Activated CD8-positive, alpha-beta memory T cell treated with anti-CD3 and anti-CD28 coated beads, Interleukin-2, amount 50 U/mL, for 4 hours (primary cell): Measurements from ENCODE around the gene CCDC134.

ENCODE experiments used
- DNase-seq: peaks from one replicate; pipeline ENCODE4 v3.0.0-alpha.2; 2020

CCDC134 gene

DNA sequence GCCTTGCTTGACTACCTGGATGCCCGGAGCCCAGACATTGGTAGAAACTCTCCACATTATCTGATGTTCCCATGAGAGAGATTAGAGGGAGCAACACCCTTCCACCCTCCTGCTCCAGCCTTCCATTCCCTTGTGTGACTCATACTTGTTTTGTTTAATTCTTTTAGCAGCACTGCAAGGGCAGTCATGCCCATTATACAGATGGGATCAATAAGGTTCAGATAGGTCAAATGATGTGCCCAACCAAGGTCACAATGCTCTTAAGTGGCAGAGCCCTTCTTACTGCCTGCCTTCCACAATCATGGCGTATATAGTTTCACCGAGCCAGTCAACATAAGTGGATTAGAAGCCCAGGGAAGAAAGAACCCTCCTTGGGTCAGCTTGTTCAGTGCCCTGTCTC, 6.6 kb upstream of the CCDC134 start:
- DNase-seq = no peak

DNA sequence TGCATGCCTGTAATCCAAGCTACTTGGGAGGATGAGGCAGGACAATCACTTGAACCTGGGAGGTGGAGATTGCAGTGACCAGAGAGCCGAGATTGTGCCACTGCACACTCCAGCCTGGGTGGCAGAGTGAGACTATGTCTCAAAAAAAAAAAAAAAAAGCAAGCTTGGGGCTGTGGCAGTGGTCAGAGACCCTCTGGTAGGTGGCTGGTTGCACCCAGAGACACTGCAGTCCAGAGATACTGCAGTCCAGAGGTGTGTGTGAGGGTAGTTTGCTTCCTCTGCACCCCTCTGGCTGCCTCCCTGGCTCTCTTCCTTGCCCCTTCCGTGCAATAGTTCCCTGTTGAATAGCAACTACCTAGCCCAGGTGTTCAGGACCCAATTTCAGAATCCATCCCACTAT, 1.7 kb upstream of the CCDC134 start:
- DNase-seq = no peak

DNA sequence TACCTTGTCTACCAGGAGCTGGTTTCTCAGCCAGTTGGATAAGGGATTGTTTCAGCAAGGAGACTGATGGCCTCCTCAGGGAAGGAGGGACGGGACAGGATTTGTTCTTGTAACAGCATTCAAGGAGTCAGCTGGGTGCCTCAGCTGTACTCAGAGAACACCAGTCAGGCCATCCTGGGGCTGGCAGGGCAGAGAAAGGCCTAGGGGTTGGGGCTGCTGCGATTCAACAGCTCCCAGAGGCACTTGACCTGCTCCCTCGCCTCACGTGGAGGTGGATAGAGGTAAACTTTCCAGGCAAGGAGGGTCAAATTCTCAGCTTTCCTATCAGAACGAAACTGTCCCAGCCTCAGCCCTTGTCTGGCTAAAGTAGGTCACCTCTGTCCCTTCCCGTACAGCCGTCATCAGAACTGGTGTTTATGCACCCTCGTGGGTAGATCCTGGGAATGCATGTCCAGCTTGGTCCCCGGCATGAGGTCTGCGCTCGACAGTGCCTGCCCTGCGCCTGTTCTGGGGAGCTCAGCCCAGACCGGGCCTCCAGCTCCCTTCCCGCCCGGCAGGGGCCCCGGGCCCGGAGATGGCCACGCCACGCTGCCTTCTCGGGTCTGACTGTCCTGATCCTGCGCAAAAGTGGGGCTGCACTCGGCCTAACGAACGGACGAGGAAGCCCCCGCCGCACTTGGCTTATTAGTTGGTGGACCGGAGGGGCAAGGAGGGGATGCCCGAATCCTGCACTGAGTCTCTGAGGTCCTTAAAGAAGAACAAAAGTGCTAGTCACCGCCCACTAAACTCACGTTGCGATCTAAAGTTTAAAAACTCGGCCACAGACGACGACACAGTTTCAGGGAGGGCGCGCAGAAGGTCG, 762 bp upstream of the CCDC134 start:
- DNase-seq = no peak

DNA sequence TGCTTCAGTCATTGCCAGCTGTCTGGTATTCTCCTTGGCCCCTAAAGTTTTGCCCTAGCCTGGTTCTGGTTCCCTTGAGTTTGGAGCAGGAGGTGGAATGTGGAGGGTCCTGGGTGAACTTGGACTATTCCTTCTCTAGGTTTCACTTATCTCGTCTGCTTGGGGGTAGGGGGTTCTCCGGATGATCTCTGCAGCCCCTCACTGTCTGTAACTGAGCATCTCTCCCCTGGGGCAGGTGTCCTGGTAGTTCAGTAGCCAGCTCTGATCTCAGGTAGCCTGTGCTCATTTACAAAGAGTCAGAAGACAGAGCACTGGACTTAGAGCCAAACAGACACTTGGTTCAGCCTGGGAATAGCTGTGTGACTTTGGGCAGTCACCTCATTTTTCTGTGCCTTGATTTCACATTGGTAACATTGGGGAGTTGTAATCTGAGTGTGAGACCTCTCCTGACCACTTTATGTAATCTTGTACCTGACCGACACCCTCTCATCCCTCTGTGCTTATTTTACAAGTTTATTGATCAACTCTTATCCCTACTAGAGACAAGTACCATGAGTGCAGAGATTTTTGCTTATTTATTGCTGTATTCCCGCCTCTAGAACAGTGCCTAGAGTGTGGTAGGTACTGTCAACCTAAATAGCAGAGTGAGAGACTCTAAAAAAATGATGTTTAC, 804 bp downstream of the CCDC134 start:
- DNase-seq = no peak

DNA sequence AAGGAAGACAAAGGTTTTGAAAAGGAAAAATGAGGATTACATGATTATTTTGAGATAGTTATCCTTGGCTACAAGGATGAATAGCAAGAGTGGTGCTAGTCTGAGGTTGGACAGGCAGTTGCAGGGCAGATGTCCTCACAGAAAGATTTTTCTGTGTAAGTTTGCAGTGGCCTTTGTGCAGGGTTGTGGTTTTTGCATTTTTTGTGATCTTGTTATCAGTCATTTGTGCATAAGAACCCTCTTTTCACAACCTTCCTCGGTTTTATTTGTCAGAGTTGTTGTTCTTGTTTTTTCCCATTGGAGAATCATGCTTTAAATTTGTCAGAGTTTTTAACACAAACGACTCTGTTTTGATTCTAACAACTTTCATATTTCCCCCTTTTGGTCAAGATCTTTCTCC, 1.4 kb downstream of the CCDC134 start:
- DNase-seq = no peak

DNA sequence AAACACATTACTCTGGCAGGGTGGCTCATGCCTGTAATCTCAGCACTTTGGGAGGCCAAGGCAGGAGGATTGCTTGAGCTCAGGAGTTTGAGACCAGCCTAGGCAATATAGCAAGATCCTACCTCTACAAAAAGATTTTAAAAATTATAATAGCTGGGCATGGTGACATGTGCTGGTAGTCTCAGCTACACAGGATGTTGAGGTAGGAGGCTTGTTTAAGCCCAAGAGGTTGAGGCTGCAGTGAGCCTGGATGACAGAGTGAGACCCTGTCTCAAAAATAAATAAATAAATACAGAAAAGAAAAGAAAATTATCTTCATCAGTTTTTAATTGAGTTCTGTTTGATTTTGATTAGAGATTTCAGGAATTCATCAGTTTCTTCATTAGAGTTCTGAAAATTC, 5.2 kb downstream of the CCDC134 start:
- no peak for DNase-seq

DNA sequence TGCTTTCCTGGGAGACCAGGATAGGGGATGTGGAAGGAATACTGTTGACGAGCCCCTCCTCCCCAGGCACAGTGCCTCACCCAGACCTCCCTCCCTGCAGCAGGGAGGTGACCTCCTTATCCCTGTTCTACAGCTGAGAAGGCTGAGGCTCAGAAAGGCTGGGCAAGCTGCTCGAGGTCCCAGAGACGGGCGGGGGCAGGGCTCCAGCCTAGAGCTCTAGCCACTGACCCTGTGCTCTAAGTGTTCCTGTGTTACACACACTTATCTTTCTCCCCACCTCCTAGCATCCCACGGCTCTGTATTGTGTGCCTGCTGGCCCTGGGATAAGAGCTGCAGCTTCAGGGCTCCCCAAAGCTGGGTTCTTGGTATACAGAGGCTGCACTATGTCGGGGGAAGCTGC, 7.9 kb downstream of the CCDC134 start:
- no peak for DNase-seq

DNA sequence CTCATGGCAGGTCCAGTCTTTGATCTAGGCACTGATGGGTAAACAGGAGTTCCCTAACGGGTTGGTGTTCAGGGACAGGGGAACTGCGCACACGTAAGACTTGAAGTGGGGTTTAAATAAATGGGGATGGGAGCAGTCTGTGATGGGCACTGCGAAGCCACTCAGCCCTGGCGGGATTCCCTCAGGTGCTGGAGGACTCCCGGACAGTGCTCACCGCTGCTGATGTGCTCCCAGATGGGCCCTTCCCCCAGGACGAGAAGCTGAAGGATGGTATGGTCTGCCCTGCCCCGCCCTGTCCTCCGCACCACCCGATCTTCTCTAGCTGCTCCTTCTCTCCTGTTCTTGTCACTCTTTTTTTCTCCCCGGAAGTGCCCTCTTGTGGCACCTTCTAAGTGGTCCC, 9.5 kb downstream of the CCDC134 start:
- DNase-seq = no peak

DNA sequence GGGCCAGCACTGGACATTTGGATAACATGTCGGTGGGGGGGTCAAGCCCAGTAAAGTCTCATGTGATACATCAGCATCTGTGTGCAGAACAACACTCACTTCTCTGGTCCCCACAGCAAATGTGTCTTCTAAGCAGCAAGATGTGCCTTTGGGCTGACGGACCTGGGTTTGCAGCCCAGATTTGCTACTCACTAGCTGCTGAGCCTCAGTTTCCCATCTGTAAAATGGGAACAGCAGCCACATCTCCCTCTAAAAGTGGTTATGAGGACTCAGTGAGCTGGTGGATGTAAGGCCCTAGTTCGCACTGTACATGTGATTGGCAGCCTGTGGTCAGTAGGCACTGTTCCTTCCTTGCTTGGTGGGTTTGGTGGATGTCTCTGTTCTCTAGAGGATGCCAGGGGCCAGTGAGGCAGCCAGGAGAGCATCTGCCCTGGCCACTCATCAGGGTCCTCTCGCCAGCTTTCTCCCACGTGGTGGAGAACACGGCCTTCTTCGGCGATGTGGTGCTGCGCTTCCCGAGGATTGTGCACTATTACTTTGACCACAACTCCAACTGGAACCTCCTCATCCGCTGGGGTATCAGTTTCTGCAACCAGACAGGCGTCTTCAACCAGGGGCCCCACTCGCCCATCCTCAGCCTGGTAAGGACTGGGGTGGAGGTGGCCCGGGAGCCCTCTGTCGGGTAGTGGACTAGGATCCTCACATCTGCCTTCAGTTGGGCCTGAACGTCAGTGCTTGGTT, 12.5 kb downstream of the CCDC134 start:
- DNase-seq = no peak

DNA sequence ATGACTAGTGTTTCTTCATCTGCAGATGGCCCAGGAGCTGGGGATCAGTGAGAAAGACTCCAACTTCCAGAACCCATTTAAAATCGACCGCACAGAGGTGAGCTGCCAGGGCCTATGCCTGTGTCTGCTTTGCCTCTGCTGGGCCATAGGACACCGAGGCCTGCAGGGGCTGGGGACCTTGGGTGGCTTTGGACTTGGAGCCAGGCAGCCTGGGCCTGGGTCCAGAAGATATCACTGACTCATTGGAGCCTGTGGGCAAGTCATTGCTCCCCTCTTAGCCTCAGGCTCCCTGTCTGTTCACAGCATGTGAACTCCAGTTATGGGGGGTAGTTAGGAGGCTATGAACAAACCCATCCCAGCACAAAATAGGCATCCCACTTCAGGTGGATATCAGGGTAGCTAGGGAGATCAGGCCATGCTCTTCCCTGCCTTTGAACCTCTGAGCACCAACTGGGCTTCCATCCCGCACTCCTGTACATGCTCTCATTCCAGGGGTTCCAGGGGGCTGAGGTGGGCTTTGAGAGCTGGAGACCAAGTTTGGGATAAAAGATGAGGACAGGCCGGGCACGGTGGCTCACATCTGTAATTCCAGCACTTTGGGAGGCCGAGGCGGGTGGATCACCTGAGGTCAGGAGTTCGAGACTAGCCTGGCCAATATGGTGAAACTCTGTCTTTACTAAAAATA, 13.4 kb downstream of the CCDC134 start:
- no peak for DNase-seq

DNA sequence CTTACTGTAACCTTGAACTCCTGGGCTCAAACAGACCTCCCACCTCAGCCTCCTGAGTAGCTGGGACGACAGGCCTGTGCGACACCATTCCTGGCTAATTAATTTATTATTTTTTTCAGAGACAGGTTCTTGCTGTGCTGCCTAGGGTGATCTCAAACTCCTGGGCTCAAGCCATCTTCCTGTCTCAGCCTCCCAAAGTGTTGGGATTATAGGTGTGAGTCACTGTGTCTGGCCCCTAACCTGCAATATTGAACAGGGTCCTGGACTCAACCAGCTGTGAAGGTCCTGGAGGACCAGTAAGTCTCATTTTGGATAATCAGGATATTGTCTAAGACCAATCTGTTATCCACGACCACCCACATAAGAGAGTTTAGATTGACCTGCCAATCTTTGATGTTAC, 15.2 kb downstream of the CCDC134 start:
- DNase-seq = no peak

DNA sequence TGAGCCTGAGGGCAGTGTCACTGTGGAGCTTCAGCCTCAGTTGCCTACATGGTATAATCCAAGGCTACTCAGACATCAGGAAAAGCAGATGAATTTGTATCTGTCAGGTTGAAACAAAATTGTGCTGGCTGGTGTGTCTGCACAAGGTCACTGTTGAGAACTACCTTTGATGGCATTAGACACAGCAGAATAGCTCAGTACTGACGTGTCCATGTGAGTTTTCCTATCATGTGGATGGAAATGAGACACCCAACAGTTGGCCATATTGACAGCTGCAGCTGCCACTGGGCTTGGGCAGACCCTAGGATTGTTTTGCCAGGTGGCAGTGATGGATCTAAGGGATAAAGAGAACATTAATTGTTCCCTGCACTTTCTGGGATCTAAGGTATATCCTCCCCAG, 15.8 kb downstream of the CCDC134 start:
- DNase-seq = no peak

DNA sequence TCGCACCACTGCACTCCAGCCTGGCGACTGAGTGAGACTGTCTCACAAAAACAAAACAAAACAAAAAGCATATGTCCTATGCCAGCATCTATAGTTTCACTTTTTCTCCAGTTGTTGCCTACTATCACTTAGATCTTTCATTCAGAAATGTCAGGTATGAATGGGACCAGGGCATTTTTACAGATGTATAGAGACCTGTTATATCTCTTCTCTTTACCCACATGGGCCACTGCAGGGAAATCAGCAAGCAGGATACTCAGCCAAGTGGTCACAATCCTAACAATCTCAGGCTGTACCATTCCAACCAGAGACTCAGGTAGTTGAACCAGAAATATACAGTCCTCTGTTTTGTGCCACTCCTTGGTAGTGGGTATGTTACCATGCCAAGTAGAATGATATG, 16.4 kb downstream of the CCDC134 start:
- no peak for DNase-seq

DNA sequence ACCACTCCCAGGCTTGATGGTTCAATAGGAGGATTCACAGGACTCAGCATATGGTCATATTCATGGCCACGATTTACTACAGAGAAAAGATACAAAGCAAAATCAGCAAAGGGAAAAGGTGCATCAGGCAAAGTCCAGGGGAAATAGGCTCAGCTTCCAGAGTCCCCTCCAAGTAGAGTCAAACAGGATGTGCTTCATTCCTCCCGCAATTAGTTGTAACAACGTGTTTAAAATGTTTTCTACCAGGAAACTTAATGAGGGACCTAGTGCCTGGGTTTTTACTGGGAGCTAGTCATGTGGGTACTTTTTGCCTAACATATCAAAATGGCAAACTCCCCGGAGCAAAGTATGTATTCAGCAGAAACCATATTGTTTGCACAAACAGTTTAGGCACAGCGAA, 17.5 kb downstream of the CCDC134 start:
- no peak for DNase-seq

DNA sequence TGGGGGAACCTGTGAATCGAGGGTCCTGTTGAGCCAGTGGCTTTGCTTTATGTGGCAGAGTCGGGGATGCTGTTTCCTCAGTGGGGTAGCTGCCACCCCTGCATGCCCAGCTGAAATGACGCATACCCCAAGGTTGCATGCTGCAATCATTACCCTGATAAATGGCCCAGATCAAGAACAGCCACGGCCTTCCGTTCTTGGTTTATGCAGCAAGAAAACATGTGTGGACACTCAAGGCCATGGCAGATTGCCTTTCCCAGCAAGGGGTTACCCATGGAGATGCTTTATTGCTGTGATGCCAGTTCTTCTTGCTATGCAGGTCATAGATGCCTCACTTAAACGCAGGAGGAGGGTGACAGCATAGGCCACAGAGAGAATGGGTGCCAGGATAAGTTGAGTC, 18.1 kb downstream of the CCDC134 start:
- no peak for DNase-seq

DNA sequence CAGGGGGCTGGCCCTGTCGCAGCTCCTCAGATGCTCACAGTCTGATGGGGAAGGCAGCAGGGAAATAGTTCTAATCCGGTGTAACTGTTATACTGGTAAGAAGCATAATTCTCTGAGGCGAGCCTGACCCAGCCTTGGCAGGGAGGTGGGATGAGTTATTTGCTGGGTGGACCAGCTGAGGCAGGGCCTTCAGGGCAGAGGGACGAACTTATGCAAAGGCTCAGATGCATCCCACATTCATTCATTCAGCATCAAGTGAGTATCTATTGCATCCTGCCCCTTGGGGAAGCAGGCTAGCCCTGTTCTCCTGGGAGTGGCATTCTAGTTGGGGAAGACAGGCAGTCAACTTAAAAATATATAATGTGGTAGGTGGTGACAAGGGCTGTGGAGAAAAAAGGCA, 18.8 kb downstream of the CCDC134 start:
- DNase-seq = no peak

DNA sequence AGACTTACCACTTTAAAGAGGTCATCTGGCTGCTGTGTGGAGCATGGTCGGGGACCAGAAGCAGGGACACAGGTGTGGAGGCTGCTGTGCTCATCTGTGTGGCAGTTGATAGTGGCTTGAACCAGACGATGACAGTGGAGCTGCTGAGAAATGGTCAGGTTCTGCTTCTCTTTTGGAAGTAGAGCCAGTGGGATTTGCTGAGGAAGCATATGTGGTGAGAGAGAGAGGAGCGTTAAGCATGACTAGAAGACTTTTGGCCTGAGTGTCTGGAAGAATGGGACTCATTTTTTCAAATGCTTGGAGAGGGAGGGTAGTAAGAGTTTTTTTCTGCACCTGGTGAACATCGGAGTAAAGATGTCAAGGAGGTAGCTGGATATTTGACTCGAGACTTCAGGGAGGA, 20.0 kb downstream of the CCDC134 start:
- DNase-seq = no peak

DNA sequence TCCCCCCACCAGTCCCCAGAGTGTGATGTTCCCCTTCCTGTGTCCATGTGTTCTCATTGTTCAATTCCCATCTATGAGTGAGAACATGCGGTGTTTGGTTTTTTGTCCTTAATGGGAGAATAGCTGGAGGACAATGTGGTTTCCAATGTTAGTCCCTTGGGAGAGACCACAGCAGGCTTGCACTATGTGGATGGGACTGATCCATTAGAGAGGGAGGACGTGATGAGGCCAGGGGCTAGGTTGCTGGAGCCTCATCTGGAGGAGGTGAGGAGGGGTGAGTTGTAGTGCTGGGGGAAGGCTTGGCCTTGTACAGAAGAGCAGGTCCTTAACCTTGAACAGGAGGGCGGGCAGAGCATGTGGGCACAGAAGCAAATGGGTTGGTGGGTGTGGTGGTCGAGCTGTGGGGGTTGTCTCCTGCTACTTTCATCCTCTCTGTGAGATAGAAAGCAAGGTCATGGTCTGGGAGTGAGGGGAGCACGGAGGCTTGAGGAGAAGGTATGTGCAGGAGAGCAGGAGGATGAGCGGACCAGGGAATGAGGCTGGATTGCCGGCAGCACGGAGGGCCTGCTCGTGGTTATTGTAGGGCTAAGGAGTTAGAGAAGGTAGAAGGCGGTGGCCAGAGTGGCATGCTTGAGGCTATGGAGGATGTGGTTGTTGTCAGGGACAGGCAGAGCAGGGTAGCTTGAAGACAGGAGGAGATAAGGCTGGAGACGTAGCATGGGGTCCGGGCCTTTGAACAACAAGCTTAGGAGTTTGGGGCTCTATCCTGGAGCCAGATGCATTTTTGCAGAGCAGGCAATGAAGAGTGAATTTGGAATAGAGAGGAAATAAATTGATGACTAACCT, 21.2 kb downstream of the CCDC134 start:
- no peak for DNase-seq

DNA sequence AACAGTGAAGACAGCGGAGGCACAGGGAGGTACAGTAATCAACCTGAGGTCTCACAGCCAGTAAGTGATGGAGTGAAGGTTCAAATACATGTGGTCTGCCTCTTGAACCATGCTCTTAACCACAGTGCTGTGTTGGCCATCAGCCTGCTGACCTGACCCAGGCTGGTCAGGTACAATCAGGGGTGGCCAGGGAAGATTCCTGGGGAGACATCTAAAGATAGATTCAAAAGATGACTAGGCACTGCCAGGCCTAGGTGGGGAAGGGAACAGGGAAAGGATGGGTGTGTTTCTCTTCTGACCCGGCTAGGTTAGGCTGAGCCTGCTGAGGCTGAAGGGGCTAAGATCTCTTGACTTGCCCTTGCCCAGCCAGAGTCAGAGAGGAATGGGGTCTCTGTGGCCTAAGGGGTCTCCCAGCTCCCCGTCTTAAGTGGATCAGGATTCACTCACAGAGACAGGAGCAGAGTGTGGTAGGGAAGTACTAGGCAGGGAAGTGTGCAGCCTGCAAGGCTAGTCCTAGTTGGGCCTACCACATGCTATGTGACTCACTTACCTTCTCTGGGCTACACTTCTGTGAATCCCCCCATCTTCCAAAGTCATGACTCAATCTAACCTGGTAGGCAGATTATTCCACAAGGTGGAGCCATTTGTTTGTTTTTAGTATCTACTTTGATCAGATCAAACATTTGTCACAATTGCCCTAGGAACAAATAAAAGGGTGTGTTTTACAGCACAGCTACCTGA, 22.0 kb downstream of the CCDC134 start:
- peak; percentile 45 for DNase-seq

DNA sequence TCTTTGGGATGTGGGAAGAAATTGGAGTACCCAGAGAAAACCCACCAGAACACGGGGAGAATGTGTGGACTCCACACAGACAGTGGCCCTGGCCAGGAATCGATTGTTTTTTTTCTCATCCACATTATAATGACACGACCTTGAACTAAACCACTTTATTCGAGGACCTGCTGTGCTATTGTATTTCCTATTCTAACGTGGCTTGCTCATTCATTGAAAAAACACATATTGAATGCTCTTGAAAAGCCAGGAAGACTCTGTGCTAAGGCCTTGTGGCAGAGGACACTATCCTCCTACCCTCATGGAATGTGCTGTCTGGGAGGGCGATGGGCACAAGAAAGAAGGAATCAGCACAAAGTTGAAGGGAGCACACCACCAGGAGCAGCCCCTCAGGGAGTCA, 23.3 kb downstream of the CCDC134 start:
- DNase-seq = no peak

DNA sequence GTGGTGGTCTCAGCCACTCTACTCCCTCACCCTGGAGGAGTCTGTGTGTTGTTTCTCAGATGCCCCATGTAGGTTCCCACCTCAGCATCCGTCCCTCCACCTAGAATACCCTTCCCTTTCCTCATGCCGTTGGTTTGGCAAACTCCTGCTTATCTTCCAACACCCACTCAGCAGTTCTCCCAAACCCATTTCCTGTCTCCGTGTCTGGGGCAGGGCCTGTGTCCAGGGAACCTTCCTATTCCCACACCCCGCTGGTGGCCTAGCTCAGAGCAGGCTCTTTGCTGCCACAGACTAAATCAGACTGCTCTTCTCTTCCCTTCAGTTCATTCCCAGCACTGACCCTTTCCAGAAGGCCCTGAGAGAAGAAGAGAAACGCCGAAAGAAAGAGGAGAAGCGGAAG, 24.9 kb downstream of the CCDC134 start:
- DNase-seq = no peak

DNA sequence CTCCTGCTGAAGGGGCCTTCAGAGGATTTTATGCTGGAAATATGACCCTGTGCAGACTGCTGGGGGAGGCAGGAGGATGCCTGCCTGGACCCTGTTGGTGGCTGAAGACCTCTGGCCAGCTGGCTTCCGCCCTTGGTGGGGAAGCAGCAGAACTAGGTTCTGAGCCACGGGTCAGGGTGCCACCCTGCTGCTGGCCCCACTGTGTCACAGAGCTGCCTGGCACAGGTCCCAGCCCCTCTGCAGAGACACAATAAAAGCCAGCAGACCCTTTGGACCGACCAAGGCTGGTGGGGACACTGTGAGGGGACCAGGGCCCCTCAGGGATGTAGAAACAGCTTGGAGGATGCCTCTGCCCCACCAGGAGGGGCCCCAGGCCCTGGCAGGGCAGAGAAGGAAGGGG, 25.5 kb downstream of the CCDC134 start:
- no peak for DNase-seq
